ENCODE data around the gene FABP3. TPM values are rescaled to one million over a fixed set of nuclear protein-coding genes. Genes with fewer than 3 reads are reported as not detected.

FABP3 gene
- total and polyA plus RNA-seq, 2 of the 13 experiments (the other 11 are each of a cell fraction or from before 2014, with no cell fraction given) = 0.21 to 0.24 TPM

DNA sequence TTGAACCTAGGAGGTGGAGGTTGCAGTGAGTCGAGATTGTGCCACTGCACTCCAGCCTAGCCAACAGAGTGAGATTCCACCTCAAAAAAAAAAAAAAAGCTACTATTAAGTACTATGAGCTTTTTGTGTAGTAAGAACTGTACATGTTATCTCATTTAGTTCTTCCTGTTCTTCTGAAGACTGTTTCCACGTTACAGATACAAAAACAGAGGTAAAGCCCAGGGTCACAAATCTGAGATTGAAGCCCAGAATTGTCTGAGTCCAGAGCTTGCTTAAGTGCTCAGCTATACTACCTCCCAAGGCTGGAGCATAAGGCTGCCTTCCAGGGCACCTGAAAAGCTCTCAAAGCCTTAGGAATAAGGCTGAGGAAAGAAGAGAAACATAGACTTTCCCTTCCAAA, 2.9 kb downstream of the FABP3 start (continued):
- TF ChIP-seq MBD4 (IDR thresholded peaks at IDR 0.05; ENCODE audit: borderline replicate concordance, low read length) = no peak
- TF ChIP-seq, protein P1, sequence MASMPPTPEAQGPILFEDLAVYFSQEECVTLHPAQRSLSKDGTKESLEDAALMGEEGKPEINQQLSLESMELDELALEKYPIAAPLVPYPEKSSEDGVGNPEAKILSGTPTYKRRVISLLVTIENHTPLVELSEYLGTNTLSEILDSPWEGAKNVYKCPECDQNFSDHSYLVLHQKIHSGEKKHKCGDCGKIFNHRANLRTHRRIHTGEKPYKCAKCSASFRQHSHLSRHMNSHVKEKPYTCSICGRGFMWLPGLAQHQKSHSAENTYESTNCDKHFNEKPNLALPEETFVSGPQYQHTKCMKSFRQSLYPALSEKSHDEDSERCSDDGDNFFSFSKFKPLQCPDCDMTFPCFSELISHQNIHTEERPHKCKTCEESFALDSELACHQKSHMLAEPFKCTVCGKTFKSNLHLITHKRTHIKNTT (CRISPR knock-in tag; IDR thresholded peaks at IDR 0.05) = no peak

DNA sequence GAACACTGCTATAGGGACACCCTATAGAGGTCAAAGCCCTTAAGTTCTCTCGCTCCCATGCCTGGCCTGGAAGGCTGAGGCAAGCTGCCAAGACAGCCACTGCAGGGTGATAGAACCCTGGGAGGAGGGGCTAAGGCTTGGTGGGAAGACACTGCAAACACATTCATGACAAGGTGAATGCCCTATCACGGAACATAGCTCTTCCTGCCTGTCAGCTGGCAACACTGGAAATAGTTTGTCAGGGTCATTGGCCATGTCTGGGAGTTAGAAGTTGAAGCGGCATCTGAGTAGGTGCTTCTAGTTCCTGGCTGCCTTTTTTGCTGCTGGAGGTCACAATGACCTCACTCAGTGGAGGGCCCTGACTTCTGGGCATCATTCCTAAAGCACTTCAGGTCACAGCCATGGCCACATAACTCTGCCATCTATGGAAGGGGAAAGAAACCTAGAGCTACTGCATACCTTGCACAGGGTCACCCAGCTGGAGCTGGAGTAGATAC, 4.2 kb downstream of the FABP3 start:
- in situ Hi-C loops (cut with HindIII; ENCODE audit: extremely low pct_ligation_motif_present, low pct_unique_long_range_greater_than_20kb) (no loop called here), intact Hi-C loops (cut with micrococcal nuclease; ENCODE audit: unreplicated experiment) (no loop called here)
- ChIA-PET CTCF (ENCODE audit: low intra/inter-chr PET ratio, low total read pairs) (no interaction called here), POLR2A (no interaction called here)
- H3K27me3 ChIP-seq (ENCODE audit: control insufficient read depth in 1 of 2, insufficient read depth in 2 of 2, low read length in 2 of 2) = no peaks in the 10 kb centered on the region
- WGBS (ENCODE audit: low lambda C conversion rate) = 100% methylated on average over 2 of the region's 3 CpGs
- TF ChIP-seq ATF7 (IDR thresholded peaks at IDR 0.05) = no peak
- TF ChIP-seq ATF7 (CRISPR knock-in tag; IDR thresholded peaks at IDR 0.05) = no peak
- TF ChIP-seq SIN3A (IDR thresholded peaks at IDR 0.05; ENCODE audit: borderline replicate concordance, low read depth, low read length) = no peak
- TF ChIP-seq ZNF224 (CRISPR knock-in tag; IDR thresholded peaks at IDR 0.05) = no peak
- TF ChIP-seq ZNF547 (CRISPR knock-in tag; IDR thresholded peaks at IDR 0.05) = no peak
- TF ChIP-seq, protein P2, sequence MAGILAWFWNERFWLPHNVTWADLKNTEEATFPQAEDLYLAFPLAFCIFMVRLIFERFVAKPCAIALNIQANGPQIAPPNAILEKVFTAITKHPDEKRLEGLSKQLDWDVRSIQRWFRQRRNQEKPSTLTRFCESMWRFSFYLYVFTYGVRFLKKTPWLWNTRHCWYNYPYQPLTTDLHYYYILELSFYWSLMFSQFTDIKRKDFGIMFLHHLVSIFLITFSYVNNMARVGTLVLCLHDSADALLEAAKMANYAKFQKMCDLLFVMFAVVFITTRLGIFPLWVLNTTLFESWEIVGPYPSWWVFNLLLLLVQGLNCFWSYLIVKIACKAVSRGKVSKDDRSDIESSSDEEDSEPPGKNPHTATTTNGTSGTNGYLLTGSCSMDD (CRISPR knock-in tag; IDR thresholded peaks at IDR 0.05) = no peak
- TF ChIP-seq, protein P3, sequence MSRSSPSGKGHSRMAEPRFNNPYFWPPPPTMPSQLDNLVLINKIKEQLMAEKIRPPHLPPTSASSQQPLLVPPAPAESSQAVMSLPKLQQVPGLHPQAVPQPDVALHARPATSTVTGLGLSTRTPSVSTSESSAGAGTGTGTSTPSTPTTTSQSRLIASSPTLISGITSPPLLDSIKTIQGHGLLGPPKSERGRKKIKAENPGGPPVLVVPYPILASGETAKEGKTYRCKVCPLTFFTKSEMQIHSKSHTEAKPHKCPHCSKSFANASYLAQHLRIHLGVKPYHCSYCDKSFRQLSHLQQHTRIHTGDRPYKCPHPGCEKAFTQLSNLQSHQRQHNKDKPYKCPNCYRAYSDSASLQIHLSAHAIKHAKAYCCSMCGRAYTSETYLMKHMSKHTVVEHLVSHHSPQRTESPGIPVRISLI (CRISPR knock-in tag; IDR thresholded peaks at IDR 0.05; ENCODE audit: borderline replicate concordance) = no peak
- TF ChIP-seq ZNF749 (CRISPR knock-in tag; IDR thresholded peaks at IDR 0.05; ENCODE audit: borderline replicate concordance) = no peak
- H3K4me2 ChIP-seq (ENCODE audit: low read depth, low read length) = no peak overlapping the region
- no peak for ATAC-seq
- H3K9me3 ChIP-seq (ENCODE audit: low read length) = no peaks in the 10 kb centered on the region
- no peak overlapping the region for H3K9ac ChIP-seq (ENCODE audit: insufficient read depth, low read depth, low read length)
- H4K20me1 ChIP-seq (ENCODE audit: insufficient read depth, low read length) = no peaks in the 10 kb centered on the region
- no peak overlapping the region for H3K27ac ChIP-seq (ENCODE audit: extremely low read length, insufficient read depth, low read length)
- no peak overlapping the region for H3K4me3 ChIP-seq (replicated peaks in 1 of 3; ENCODE audit: insufficient read depth in 1 of 3, low read depth in 2 of 3, low read length in 3 of 3)
- DNase-seq (ENCODE audit: low spot score) = no peak
- peaks cover 39% of the 10 kb centered on the region for H3K4me1 ChIP-seq (ENCODE audit: insufficient read depth, low read length)
- peaks cover 5 to 31% of the 10 kb centered on the region in 2 experiments; a peak in 4 of 5 replicates for H3K36me3 ChIP-seq (replicated peaks in 1 of 2; ENCODE audit: control insufficient read depth in 1 of 2, insufficient read depth in 2 of 2, low read length in 2 of 2)
- H3K79me2 ChIP-seq (ENCODE audit: insufficient read depth, low read length) = no peaks in the 10 kb centered on the region
- no peak for FAIRE-seq
- H2AFZ ChIP-seq (ENCODE audit: low read length) = no peak overlapping the region
- BruUV-seq (replicated peaks) = no TSS peak
